ENCODE measurements around the gene TFAM.

GRCh38 chr10:58433066-58433465, 47.9 kb downstream of the TFAM start:
- TF ChIP-seq CTCF (IDR thresholded peaks at IDR 0.05) (no peak), POLR2A (IDR thresholded peaks at IDR 0.05) (no peak)
